HG03460 (cell line): ENCODE data around the gene RSF1.
A peak's percentile ranks its signal among the peaks of the same experiment; 100 is the strongest.

ENCODE experiments used
- ATAC-seq: cut with Tn5 transposase; IDR thresholded peaks from one replicate; pipeline ENCODE4 v1.9.1; 2021; ENCODE audit not compliant: unreplicated experiment

RSF1 gene

GRCh38 chr11:77753230-77753629 is 67.3 kb downstream of the RSF1 start:
- no peak for ATAC-seq

GRCh38 chr11:77752516-77752915 is 68.0 kb downstream of the RSF1 start:
- no peak for ATAC-seq

GRCh38 chr11:77750394-77751156 is 69.9 kb downstream of the RSF1 start:
- ATAC-seq: no peak

- no peak for ATAC-seq
These were observed 71.3 kb downstream of the RSF1 start for GRCh38 chr11:77749232-77749631.

GRCh38 chr11:77748266-77748665 is 72.3 kb downstream of the RSF1 start:
- no peak for ATAC-seq

GRCh38 chr11:77747381-77747969 is 73.0 kb downstream of the RSF1 start:
- no peak for ATAC-seq

- ATAC-seq: no peak
These were observed 84.0 kb downstream of the RSF1 start for GRCh38 chr11:77736473-77736872.

GRCh38 chr11:77734890-77735289 is 85.6 kb downstream of the RSF1 start:
- no peak for ATAC-seq

GRCh38 chr11:77732143-77732542 is 88.4 kb downstream of the RSF1 start:
- ATAC-seq: no peak

- no peak for ATAC-seq
These were observed 89.7 kb downstream of the RSF1 start for GRCh38 chr11:77730789-77731188.

GRCh38 chr11:77729063-77729462 is 91.5 kb downstream of the RSF1 start:
- no peak for ATAC-seq

GRCh38 chr11:77728203-77728786 is 92.2 kb downstream of the RSF1 start:
- no peak for ATAC-seq

GRCh38 chr11:77726524-77726923 is 94.0 kb downstream of the RSF1 start:
- peak; percentile 62 for ATAC-seq

GRCh38 chr11:77725433-77725832 is 95.1 kb downstream of the RSF1 start:
- peak; percentile 68 for ATAC-seq

- no peak for ATAC-seq
These were observed 95.9 kb downstream of the RSF1 start for GRCh38 chr11:77724636-77725035.

GRCh38 chr11:77723024-77723423 is 97.5 kb downstream of the RSF1 start:
- ATAC-seq: no peak

- no peak for ATAC-seq
These were observed 110.2 kb downstream of the RSF1 start for GRCh38 chr11:77710358-77710757.

- no peak for ATAC-seq
These were observed 114.5 kb downstream of the RSF1 start for GRCh38 chr11:77705876-77706579.

- ATAC-seq: no peak
These were observed 115.2 kb downstream of the RSF1 start for GRCh38 chr11:77705195-77705875.

GRCh38 chr11:77704029-77704428 is 116.5 kb downstream of the RSF1 start:
- ATAC-seq: no peak

- ATAC-seq: no peak
These were observed 121.1 kb downstream of the RSF1 start for GRCh38 chr11:77699425-77699824.
